Adrenal gland (tissue), 12 donors: Measurements from ENCODE around the gene ATP11B. TPM values are rescaled to one million over a fixed set of nuclear protein-coding genes. Genes with fewer than 3 reads are reported as not detected.

Experiments used
- DNase-seq, 7 donors: peaks; one replicate each; pipeline ENCODE4 v3.0.0-alpha.2; 2019 to 2020
- H3K27ac ChIP-seq, 5 donors: fragments of 200-600 bp; sonication (generic) in 4 of 5; 1 replicate in 3 of 5; 2 replicates in 2 of 5; pipeline versions ENCODE4 v1.5.1 to v1.8.0; 2016 to 2020; ENCODE audit warnings: mild to moderate bottlenecking in 1 of 5
- H3K27me3 ChIP-seq: fragments of 200-600 bp; 2 replicates; pipeline ENCODE4 v1.8.0; 2021
- H3K36me3 ChIP-seq, 2 donors: fragments of 200-600 bp; replicated peaks in 1 of 2; 1 replicate in 1 of 2; 2 replicates in 1 of 2; pipeline versions ENCODE4 v1.5.1 to v1.8.0; 2018 to 2022
- H3K4me1 ChIP-seq, 2 donors: fragments of 200-600 bp; replicated peaks in 1 of 2; 1 replicate in 1 of 2; 2 replicates in 1 of 2; pipeline versions ENCODE4 v1.5.1 to v1.8.0; 2018 to 2021
- H3K4me3 ChIP-seq, 4 donors: fragments of 200-600 bp; sonication (generic) in 3 of 4; one replicate each; pipeline ENCODE4 v1.5.1; 2016 to 2018
- H3K9me3 ChIP-seq, 3 donors: fragments of 200-600 bp; sonication (generic) in 1 of 3; replicated peaks in 1 of 3; 1 replicate in 2 of 3; 2 replicates in 1 of 3; pipeline versions ENCODE4 v1.5.1 to v1.8.0; 2016 to 2021
- CTCF ChIP-seq, 6 experiments: fragments of 450-650 bp in 4 of 6; fragments of 200-600 bp in 2 of 6; sonication (generic) in 1 of 6; IDR thresholded peaks; 1 replicate in 5 of 6; 2 replicates in 1 of 6; pipeline versions ENCODE4 v1.5.1 to v1.8.0; 2016 to 2021; ENCODE audit warnings: antibody characterized with exemption in 6 of 6, mild to moderate bottlenecking in 2 of 6, moderate library complexity in 1 of 6
- POLR2A ChIP-seq, 2 donors: fragments of 450-650 bp; IDR thresholded peaks; one replicate each; pipeline ENCODE4 v1.6.1; 2017; ENCODE audit warnings: antibody characterized with exemption in 2 of 2, mild to moderate bottlenecking in 2 of 2, moderate library complexity in 1 of 2
- WGBS, 4 donors: extraction: QIAGEN DNeasy Blood & Tissue Kit in 2 of 4; methylation state at CpG; one replicate each; pipeline versions ENCODE4 v1.1.5 to v1.1.7; 2013 to 2017; 5-methylcytosine and 5-hydroxymethylcytosine counted together
- intact Hi-C, 2 donors: fragments of 100-400 bp; cut with DNase I; formaldehyde crosslinking; loops; one replicate each; pipeline versions ENCODE4 v1.14.1 to v1.15.0; 2022 to 2023
- polyA plus RNA-seq, 3 donors: library from polyadenylated mRNA; stranded (reverse); fragments of 200-250 nt in 2 of 3; fragments of 350-450 nt in 1 of 3; fragmentation: Illumina TruSeq in 1 of 3; extraction: RNeasy Lipid Tissue Mini Kit (QIAGEN cat#74804) in 1 of 3; gene quantifications; one replicate each; pipeline ENCODE4 v1.2.3, GENCODE V29; 2013 to 2014
- total RNA-seq, 9 donors: library from RNA; depleted of rRNA in 4 of 9; stranded (reverse); fragments of >200 nt in 4 of 9; fragments of 120-200 nt in 1 of 9; fragmentation: NEBNext Ultra II Directional in 1 of 9; extraction: Animal tissue kit (Norgen Biotek cat#: 25700) in 1 of 9; gene quantifications; one replicate each; pipeline versions ENCODE4 v1.1.0 to v1.2.4, GENCODE V29; 2013 to 2023
- donor health status: healthy with polysubstance abuse.
- donor health status: Bipolar disorder and iron deficiency.
- donor health status: DM: yes; HTN: yes; CAD: no.
- donor health status: DM: no; HTN: no; CAD: no.
- donor health status: DM: no; HTN: no; CAD: no.
- donor health status: DM: yes; HTN: yes; CAD: no.

Gene ATP11B
- total and polyA plus RNA-seq, 12 donors: 2.9 to 45.1 (median 29.9) TPM

- Histone ChIP-seq H3K4me1 (no peaks in the 10 kb centered on the region), H3K4me3 (no peak overlapping the region), H3K27me3 (no peaks in the 10 kb centered on the region), H3K9me3 (no peaks in the 10 kb centered on the region), H3K36me3 (peaks cover 0 to 18% of the 10 kb centered on the region in 2 donors), H3K27ac (no peak overlapping the region)
- TF ChIP-seq CTCF (IDR thresholded peaks at IDR 0.05): no peak
- TF ChIP-seq POLR2A (IDR thresholded peaks at IDR 0.05): no peak
- 87 to 93% (median 90%) methylated on average over 5 of the region's 5 CpGs for WGBS, 4 donors
- no peak for DNase-seq
- intact Hi-C loops: no loop called here
Observed at GRCh38 chr3:182948305-182948704, 155.0 kb downstream of the ATP11B start.

- TF ChIP-seq POLR2A (IDR thresholded peaks at IDR 0.05): no peak
- no peak for TF ChIP-seq CTCF (IDR thresholded peaks at IDR 0.05)
- 96 to 100% (median 99%) methylated on average over 1 of the region's 1 CpG for WGBS, 4 donors
- H3K4me1 ChIP-seq: no peaks in the 10 kb centered on the region
- H3K27me3 ChIP-seq: no peaks in the 10 kb centered on the region
- no peaks in the 10 kb centered on the region for H3K9me3 ChIP-seq
- no peak for DNase-seq
- peaks cover 0 to 14% of the 10 kb centered on the region in 2 donors for H3K36me3 ChIP-seq
- H3K4me3 ChIP-seq: no peak overlapping the region
- intact Hi-C loops: no loop called here
- no peak overlapping the region for H3K27ac ChIP-seq
Observed at GRCh38 chr3:182949688-182950087, 156.4 kb downstream of the ATP11B start.

GRCh38 chr3:182954553-182955235 lies 161.4 kb downstream of the ATP11B start:
- peaks cover 0 to 3% of the 10 kb centered on the region in 2 donors for H3K4me1 ChIP-seq
- no peak overlapping the region for H3K4me3 ChIP-seq
- intact Hi-C loops: no loop called here
- no peaks in the 10 kb centered on the region for H3K9me3 ChIP-seq
- 81 to 94% (median 83%) methylated on average over 9 of the region's 9 CpGs for WGBS, 4 donors
- no peak overlapping the region for H3K27ac ChIP-seq
- DNase-seq: no peak
- no peaks in the 10 kb centered on the region for H3K27me3 ChIP-seq
- H3K36me3 ChIP-seq: peaks cover 0 to 9% of the 10 kb centered on the region in 2 donors
- TF ChIP-seq CTCF (IDR thresholded peaks at IDR 0.05): no peak
- TF ChIP-seq POLR2A (IDR thresholded peaks at IDR 0.05): no peak

DNA sequence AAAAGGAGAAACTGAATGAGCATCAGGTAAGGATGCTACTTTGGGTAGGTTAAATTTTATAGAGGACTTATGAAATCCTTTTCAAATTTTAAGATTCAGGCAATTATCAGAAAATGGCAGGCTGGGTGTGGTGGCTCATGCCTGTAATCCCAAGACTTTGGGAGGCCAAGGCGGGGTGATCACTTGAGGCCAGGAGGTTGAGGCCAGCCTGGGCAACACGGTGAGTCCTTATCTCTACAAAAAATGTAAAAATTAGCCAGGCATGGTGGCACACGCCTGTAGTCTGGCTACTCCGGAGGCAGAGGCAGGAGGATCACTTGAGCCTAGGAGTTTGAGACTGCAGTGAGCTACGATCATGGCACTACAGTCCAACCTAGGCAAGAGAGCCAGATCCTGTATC lies 163.9 kb downstream of the ATP11B start:
- Histone ChIP-seq H3K27ac (no peak overlapping the region), H3K4me1 (peaks cover 3 to 14% of the 10 kb centered on the region in 2 donors), H3K4me3 (no peak overlapping the region), H3K27me3 (no peaks in the 10 kb centered on the region), H3K9me3 (no peaks in the 10 kb centered on the region), H3K36me3 (peaks cover 0 to 9% of the 10 kb centered on the region in 2 donors)
- 92 to 98% (median 96%) methylated on average over 4 to 5 of the region's 5 CpGs for WGBS, 4 donors
- intact Hi-C loops: no loop called here
- DNase-seq: no peak
- TF ChIP-seq POLR2A (IDR thresholded peaks at IDR 0.05): no peak
- no peak for TF ChIP-seq CTCF (IDR thresholded peaks at IDR 0.05)
